ENCODE measurements around the gene KLHDC8A. TPM values are rescaled to one million over a fixed set of nuclear protein-coding genes. Genes with fewer than 3 reads are reported as not detected.

KLHDC8A gene
- total and polyA plus RNA-seq, 2 donors (not counting 1 experiment from before 2014, with no cell fraction given), result not detected

DNA sequence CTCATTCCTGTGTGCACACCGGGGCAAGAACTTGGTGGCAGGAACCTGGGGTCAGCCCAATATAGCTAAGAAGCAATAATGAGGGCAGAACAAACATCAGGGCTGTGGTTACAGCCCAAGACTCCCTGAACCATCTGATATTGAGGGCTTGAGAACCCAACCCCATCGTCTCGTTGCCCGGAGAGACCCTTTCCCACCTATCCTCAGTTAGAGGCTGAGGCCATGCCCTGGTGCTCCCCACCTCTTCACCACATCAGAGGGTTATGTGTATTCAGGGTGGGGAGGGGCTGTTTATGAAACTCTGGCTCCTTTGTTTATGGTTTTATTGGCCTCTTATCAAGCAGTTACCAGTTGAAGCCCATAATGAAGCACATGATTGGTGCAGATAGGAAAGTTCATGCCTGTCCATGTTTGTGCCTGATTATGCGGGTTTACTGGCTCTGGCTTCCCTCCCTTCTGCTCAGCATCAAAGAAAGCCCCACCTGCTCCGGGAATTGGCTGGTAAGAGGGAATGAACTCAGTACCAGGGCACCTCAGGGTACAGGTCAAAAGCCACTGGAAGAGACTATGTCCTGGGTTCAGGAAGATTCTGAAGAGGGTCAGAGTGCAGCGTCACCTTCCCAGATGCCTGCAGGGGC, 49.7 kb downstream of the KLHDC8A start:
- peaks cover 13% of the 10 kb centered on the region for H3K79me2 ChIP-seq (ENCODE audit: control insufficient read depth, insufficient read depth, low read length)
- TF ChIP-seq, protein P1, sequence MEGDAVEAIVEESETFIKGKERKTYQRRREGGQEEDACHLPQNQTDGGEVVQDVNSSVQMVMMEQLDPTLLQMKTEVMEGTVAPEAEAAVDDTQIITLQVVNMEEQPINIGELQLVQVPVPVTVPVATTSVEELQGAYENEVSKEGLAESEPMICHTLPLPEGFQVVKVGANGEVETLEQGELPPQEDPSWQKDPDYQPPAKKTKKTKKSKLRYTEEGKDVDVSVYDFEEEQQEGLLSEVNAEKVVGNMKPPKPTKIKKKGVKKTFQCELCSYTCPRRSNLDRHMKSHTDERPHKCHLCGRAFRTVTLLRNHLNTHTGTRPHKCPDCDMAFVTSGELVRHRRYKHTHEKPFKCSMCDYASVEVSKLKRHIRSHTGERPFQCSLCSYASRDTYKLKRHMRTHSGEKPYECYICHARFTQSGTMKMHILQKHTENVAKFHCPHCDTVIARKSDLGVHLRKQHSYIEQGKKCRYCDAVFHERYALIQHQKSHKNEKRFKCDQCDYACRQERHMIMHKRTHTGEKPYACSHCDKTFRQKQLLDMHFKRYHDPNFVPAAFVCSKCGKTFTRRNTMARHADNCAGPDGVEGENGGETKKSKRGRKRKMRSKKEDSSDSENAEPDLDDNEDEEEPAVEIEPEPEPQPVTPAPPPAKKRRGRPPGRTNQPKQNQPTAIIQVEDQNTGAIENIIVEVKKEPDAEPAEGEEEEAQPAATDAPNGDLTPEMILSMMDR (conservative IDR thresholded peaks at IDR 0.05 in 1 of 2, IDR thresholded peaks at IDR 0.05 in 1 of 2; ENCODE audit: low read depth in 1 of 2, low read length in 2 of 2), result no peak
- no peak for TF ChIP-seq EZH2 (IDR thresholded peaks at IDR 0.05; ENCODE audit: low read length, missing control alignments)
- H3K36me3 ChIP-seq (ENCODE audit: control insufficient read depth, insufficient read depth, low read length), result peaks cover 45% of the 10 kb centered on the region

DNA sequence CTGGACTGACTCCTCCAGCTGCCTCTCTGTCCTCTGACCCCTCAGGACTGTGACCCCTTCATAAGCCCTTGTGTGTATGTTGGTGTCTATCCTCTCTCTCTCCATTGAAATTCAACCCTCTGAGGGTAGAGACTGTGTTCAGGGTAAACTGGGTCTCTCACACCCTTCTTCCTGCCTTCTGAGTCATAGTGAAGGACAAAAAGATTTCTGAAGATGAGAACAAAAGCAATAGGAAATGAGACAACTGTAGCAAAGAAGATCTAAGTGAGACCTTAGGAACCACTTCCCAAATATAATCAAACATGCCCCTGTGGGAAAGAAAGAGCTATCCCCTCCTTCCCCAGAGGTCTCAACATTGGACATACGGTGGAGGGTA, 52.0 kb downstream of the KLHDC8A start:
- peaks cover 20% of the 10 kb centered on the region for H3K4me1 ChIP-seq (ENCODE audit: control insufficient read depth, extremely low read depth, insufficient read depth, low read length)
- no peak overlapping the region for H3K4me2 ChIP-seq (ENCODE audit: extremely low read depth, insufficient read depth, low read length)
- H3K4me3 ChIP-seq (replicated peaks in 1 of 4; ENCODE audit: control extremely low read depth in 1 of 4, insufficient read depth in 1 of 4, low read depth in 3 of 4, low read length in 4 of 4), result no peak overlapping the region
- H3K27ac ChIP-seq (ENCODE audit: insufficient read depth, low read length), result no peak overlapping the region
- peaks cover 37% of the 10 kb centered on the region for H3K36me3 ChIP-seq (ENCODE audit: control insufficient read depth, insufficient read depth, low read length)
- DNase-seq (ENCODE audit: low read depth in 2 of 2), result no peak
- H4K20me1 ChIP-seq (ENCODE audit: control insufficient read depth, extremely low read depth, insufficient read depth, low read length), result no peaks in the 10 kb centered on the region
- no peaks in the 10 kb centered on the region for H3K27me3 ChIP-seq (ENCODE audit: control insufficient read depth, insufficient read depth, low read length)
- TF ChIP-seq, protein P1 (conservative IDR thresholded peaks at IDR 0.05 in 1 of 2, IDR thresholded peaks at IDR 0.05 in 1 of 2; ENCODE audit: low read depth in 1 of 2, low read length in 2 of 2), result no peak
- no peak for TF ChIP-seq EZH2 (IDR thresholded peaks at IDR 0.05; ENCODE audit: low read length, missing control alignments)
- H3K9ac ChIP-seq (ENCODE audit: insufficient read depth, low read length), result no peak overlapping the region
- H3K79me2 ChIP-seq (ENCODE audit: control insufficient read depth, insufficient read depth, low read length), result no peaks in the 10 kb centered on the region
- no peaks in the 10 kb centered on the region for H3K9me3 ChIP-seq (ENCODE audit: control insufficient read depth, insufficient read depth, low read depth, low read length)
- no peak overlapping the region for H2AFZ ChIP-seq (ENCODE audit: low read length)

More for the DNA sequence above, 49.7 kb downstream of the KLHDC8A start:
- Histone ChIP-seq H3K27me3 (ENCODE audit: control insufficient read depth, insufficient read depth, low read length) (no peaks in the 10 kb centered on the region), H2AFZ (ENCODE audit: low read length) (no peak overlapping the region), H3K4me3 (replicated peaks in 1 of 4; ENCODE audit: control extremely low read depth in 1 of 4, insufficient read depth in 1 of 4, low read depth in 3 of 4, low read length in 4 of 4) (no peak overlapping the region), H3K9ac (ENCODE audit: insufficient read depth, low read length) (no peak overlapping the region), H3K27ac (ENCODE audit: insufficient read depth, low read length) (no peak overlapping the region), H3K9me3 (ENCODE audit: control insufficient read depth, insufficient read depth, low read depth, low read length) (no peaks in the 10 kb centered on the region), H4K20me1 (ENCODE audit: control insufficient read depth, extremely low read depth, insufficient read depth, low read length) (no peaks in the 10 kb centered on the region), H3K4me1 (ENCODE audit: control insufficient read depth, extremely low read depth, insufficient read depth, low read length) (peaks cover 2% of the 10 kb centered on the region), H3K4me2 (ENCODE audit: extremely low read depth, insufficient read depth, low read length) (no peak overlapping the region)
- no peak for DNase-seq (ENCODE audit: low read depth in 2 of 2)

DNA sequence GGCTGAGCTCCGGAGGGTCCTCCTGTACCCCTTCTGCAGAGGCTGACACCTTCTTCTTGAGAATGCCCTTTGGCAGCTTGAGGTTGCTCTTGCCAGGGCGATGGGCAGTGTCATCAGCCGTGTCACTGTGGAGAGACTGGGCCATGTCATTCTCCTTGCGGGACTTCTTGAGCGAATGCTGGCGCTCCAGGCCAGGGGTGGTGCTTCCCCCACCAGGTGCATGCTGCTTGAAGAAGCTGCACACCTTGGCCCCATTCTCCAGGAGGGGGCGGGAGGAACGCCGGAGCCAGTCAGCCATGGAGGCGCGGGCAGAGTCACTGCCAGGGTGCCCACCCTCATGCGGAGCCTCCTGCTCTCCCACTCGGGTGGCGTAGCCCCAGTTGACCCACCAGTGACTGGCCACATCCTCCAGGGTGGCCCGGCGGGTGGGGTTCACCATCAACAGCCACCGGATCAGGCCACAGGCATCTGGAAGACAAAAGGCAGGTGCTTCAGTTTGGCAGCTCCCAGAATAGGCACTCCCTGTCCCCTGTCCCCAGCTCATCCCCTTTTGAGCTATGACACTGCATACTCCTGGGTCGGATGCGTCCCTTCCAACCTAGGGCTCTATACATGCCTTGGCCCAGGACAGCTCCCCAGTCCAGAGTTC, 52.6 kb downstream of the KLHDC8A start:
- H3K27ac ChIP-seq (ENCODE audit: insufficient read depth, low read length), result no peak overlapping the region
- H3K27me3 ChIP-seq (ENCODE audit: control insufficient read depth, insufficient read depth, low read length), result no peaks in the 10 kb centered on the region
- no peak overlapping the region for H3K4me2 ChIP-seq (ENCODE audit: extremely low read depth, insufficient read depth, low read length)
- H2AFZ ChIP-seq (ENCODE audit: low read length), result no peak overlapping the region
- H3K79me2 ChIP-seq (ENCODE audit: control insufficient read depth, insufficient read depth, low read length), result no peaks in the 10 kb centered on the region
- H3K9me3 ChIP-seq (ENCODE audit: control insufficient read depth, insufficient read depth, low read depth, low read length), result no peaks in the 10 kb centered on the region
- no peak for DNase-seq (ENCODE audit: low read depth in 2 of 2)
- no peak overlapping the region for H3K9ac ChIP-seq (ENCODE audit: insufficient read depth, low read length)
- H3K4me1 ChIP-seq (ENCODE audit: control insufficient read depth, extremely low read depth, insufficient read depth, low read length), result peaks cover 20% of the 10 kb centered on the region
- no peak overlapping the region for H3K4me3 ChIP-seq (replicated peaks in 1 of 4; ENCODE audit: control extremely low read depth in 1 of 4, insufficient read depth in 1 of 4, low read depth in 3 of 4, low read length in 4 of 4)
- TF ChIP-seq, protein P1 (conservative IDR thresholded peaks at IDR 0.05 in 1 of 2, IDR thresholded peaks at IDR 0.05 in 1 of 2; ENCODE audit: low read depth in 1 of 2, low read length in 2 of 2), result no peak
- TF ChIP-seq EZH2 (IDR thresholded peaks at IDR 0.05; ENCODE audit: low read length, missing control alignments), result no peak
- no peaks in the 10 kb centered on the region for H4K20me1 ChIP-seq (ENCODE audit: control insufficient read depth, extremely low read depth, insufficient read depth, low read length)
- H3K36me3 ChIP-seq (ENCODE audit: control insufficient read depth, insufficient read depth, low read length), result peaks cover 35% of the 10 kb centered on the region
